COR-L47 (cell line): ENCODE results near the gene DNMT1.
A peak's percentile ranks its signal among the peaks of the same experiment; 100 is the strongest.
"Not testable (repeated sequence)": the region's sequence is repeated elsewhere in the genome, so short reads cannot be mapped to it uniquely, and the experiment has no call there.

ENCODE experiments used
- DNase-seq: peaks from one replicate; lab custom pipeline; 2025; lab: John Stamatoyannopoulos, UW

DNMT1 gene

DNA sequence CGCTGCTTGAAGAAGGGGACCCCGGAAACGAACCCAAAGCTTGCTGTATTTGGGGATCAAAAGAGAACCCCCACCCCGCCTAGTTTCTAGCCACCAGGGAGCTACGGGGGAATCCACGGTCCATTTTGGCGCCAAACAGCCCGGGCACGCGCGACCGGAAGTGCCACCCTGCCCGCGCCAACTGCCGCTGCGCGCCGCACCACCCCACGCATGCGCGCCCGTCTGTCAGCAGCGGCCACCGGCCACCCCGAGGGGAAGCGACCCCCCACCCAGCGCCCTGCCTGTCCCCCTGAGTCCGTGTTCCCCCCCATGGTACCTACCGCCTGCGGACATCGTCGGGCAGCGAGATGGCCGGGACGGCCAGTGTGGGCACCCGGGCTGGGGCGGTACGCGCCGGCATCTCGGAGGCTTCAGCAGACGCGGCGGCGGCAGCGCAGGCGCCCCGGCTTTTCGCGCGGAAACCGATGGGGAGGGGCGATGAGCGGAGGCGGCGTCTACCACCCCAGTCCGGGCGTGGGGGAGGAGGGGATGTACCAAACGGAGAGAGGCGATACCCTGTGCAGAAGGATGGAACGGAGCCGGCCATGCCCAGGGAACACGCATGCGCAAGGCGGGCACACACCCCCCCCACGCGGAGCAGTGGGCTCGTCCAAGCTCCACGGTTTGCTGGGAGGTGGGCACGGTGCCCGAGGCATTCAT is at the start of gene DNMT1:
TSS of gene DNMT1 (minus strand) at position 454 of the 699 bp plus-strand sequence. CDS start at position 400, 54 bp downstream.
- DNase-seq, result peak; percentile 95

DNA sequence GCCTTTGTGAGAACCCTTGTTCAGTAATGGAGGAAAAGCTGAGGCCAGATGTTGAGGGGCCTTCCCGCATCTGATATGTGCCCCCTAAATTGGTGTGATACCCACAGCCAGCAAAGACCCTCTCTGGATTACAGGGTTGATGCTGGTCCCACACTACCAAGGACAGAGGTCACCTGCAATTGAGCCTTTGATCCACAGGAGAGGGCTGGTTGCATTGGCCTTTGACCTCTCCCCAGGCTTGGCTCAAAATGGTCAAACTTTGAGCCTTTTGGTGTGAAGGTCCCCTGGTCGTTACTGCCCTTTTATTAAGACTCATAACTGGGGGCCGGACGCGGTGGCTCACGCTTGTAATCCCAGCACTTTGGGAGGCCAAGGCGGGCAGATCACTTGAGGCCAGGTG is 48.9 kb upstream of the DNMT1 start:
- no peak for DNase-seq

- not testable (repeated sequence) for DNase-seq
Observed at GRCh38 chr19:10241826-10242449, 47.2 kb upstream of the DNMT1 start.

DNA sequence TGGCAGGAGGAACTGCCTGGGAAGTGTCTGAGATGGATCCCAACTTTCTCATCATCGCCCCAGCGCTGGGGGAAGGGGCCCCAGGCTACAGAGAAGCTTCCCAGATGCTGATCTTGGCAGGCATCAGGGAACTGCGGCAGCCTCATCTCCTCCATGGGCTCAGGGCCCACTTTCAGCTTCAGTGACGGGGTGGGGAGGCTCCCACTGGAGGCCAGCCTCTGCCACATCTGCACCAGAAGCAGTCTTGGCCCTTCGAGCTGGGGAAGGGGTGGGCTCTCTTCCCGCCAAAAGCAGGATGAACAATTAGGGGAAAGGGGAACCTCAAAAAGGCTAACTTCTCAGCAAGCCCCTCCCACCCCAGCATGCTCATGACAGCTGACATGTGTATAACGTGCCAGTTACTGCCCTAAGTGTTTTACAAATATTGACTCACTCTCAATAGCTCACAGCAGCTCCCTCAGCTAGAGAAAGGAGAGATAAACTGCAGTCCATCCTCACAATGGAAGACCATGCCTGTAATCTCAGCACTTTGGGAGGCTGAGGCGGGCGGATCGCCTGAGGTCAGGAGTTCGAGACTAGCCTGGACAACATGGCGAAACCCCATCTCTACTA is 43.5 kb upstream of the DNMT1 start:
- peak; percentile 88 for DNase-seq

DNA sequence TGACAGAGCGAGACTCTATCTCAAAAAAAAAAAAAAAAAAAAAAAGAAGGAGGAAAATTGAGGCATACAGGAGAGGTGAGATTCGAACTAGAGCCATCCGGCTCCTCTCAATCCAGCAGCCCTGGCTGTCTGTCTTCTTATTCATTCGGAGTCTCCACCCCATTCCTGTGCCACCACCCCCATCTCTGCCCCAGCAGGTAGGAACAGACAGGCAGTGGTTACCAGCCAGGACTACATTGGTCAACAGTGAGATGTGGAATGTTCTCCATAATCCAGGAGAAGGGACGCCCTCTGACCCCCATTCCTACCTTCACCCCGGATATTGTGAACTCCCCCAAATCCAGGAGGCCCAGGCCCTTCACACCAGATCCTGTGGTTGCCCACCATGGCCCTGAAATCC is 42.9 kb upstream of the DNMT1 start:
- DNase-seq, result no peak

- DNase-seq, result not testable (repeated sequence)
Observed at GRCh38 chr19:10235409-10235808, 40.7 kb upstream of the DNMT1 start.

GRCh38 chr19:10235003-10235402 is 40.2 kb upstream of the DNMT1 start:
- DNase-seq, result no peak

- no peak for DNase-seq
Observed at GRCh38 chr19:10233946-10234345, 39.2 kb upstream of the DNMT1 start.

GRCh38 chr19:10231612-10232228 is 37.0 kb upstream of the DNMT1 start:
- no peak for DNase-seq

GRCh38 chr19:10230861-10231611 is 36.3 kb upstream of the DNMT1 start, which contains the start of gene S1PR2:
Gene S1PR2 (minus strand): TSS chr19:10231331. CDS start chr19:10224905, 6,426 bp downstream.
- DNase-seq, result peak; percentile 69

GRCh38 chr19:10230173-10230860 is 35.6 kb upstream of the DNMT1 start:
- DNase-seq, result no peak

- peak; percentile 22 for DNase-seq
Observed at GRCh38 chr19:10228920-10229319, 34.2 kb upstream of the DNMT1 start.

DNA sequence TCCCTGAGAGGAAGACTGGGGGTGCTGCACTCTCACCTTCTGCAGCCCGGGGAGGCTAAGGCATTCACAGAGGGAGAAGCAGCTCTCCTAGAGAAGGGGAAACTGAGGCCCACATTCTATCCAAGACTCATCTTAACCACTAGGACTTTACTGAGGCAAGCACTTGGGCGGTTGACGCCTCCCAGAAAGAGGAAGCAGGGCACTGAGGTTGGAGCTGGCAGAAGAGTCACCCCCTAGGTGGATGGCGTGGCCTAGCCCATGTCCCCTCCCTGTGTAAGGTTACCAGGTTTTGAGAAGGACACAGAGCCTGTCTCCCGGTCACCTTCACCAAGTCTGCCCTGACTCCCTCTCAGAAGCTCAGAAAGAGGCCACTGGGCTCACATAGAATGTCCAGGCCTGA is 33.6 kb upstream of the DNMT1 start:
- no peak for DNase-seq

DNA sequence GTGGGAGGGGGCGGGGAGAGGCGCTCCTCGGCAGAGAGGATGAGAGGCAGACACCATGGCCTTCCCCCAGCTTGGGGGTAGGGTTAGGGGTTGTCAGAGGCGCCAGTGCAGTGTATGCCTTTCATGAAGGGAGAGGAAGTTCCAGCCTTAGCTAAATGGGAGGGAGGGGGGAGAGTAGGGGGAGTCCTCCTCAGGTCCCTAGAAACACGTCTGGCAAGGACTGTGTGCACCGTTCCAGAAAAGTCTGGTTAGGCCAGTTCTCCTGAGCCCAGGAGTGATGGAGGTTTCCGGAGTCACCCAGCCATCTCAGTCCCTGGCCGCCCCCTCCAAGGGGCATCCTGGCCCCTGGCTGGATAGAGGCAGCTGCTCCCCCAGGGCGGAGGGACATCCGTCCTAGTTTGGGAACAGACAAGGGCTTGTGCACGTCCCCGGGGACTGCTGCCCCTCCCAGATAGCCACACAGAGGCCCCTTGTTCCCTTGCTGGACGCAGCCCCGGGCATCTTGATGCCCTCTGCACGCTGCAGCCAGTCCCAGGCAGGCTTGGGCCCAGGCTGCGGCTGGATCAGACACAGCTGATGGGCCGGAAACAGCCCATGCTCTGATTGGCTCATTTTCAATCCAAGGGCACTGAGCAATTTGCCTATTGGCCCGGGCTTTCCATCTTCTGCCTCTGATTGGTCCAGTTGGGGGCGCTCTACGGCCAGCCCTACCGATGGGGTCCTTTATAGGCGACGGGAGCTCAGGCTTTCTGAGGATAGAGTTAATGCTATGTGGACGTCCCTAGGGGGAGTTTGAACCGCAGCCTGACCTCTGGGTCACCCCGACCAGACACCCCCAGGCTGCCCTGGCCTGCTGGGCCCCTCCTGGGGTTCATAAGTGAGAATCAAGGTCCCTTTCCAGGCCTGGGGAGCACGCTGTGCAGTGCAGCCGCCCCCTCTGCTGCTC is 32.5 kb upstream of the DNMT1 start:
- DNase-seq, result no peak

DNA sequence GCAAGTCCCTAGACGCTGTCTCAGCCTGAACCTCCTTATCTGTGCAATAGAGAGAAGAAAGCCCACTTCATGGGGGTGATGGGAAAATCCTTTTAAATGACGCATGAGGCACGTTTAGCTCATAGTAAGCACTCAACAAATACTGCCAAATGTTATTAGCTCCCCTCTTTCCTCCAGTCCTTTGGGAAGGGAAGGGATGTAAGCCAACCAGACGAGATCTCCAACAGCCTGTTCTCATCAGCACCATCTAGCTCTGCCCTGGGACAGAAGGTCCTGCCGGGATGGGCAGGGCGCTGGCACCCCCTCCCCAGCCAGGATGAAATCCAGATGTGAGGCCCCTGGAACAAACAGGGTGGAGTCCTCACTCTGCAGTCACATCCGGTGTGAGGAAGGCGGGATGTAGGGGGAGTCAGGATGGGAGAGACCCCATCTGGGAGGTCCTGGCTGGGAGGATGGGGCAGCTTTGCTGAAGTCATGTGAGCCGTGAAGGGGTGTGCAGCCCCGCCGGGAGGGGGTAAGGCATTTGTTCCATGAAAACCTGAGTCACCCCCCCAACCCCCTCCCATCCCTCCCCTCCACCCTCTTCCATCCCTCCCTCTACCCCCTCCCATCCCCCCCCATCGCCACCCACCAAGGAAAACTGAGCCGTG is 31.7 kb upstream of the DNMT1 start:
- DNase-seq, result no peak

DNA sequence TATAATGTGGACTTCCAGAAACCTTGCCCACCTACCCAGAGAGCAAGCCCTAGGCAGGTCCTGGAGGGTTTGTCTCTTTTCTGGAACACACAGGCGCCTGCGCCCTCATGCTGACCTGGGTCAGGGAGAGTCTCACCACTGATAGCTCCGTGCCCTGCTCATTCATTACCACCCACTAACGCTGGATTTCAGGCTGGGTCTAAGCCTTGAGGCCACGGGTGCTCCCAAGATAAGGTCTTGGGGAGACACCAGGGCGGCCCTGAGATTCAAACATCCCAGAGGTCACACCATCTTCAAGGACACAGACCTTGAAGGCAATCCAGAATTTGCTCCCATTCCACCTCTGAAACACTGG is 31.2 kb upstream of the DNMT1 start:
- no peak for DNase-seq

GRCh38 chr19:10224337-10224736 is 29.6 kb upstream of the DNMT1 start:
- DNase-seq, result no peak

GRCh38 chr19:10223488-10224213 is 28.9 kb upstream of the DNMT1 start:
- no peak for DNase-seq

GRCh38 chr19:10222201-10222890 is 27.6 kb upstream of the DNMT1 start:
- no peak for DNase-seq
